ENCODE measurements around the gene RASSF5.
A peak's percentile ranks its signal among the peaks of the same experiment; 100 is the strongest.

- TF ChIP-seq EZH2phosphoT487 (IDR thresholded peaks at IDR 0.05; ENCODE audit: low read length), result no peak
- peak; percentile 99 for TF ChIP-seq CTCF (IDR thresholded peaks at IDR 0.05; ENCODE audit: low read length)
These were observed 17.2 kb upstream of the RASSF5 start for GRCh38 chr1:206489980-206490770.

Measured in MM.1S (cell line).